Urothelium cell line (cell line): ENCODE data around the gene ZBTB24.
"Not testable (repeated sequence)": the region's sequence is repeated elsewhere in the genome, so short reads cannot be mapped to it uniquely, and the experiment has no call there.

Experiments
- DNase-seq: peaks from one replicate; pipeline ENCODE4 v3.0.0; 2011; ENCODE audit warnings: low spot score, mixed read lengths
- FAIRE-seq: peaks from 2 replicates; lab custom pipeline; 2011; peaks lifted over from hg19 to GRCh38; lab: Jason Lieb, UNC

Gene ZBTB24

DNA sequence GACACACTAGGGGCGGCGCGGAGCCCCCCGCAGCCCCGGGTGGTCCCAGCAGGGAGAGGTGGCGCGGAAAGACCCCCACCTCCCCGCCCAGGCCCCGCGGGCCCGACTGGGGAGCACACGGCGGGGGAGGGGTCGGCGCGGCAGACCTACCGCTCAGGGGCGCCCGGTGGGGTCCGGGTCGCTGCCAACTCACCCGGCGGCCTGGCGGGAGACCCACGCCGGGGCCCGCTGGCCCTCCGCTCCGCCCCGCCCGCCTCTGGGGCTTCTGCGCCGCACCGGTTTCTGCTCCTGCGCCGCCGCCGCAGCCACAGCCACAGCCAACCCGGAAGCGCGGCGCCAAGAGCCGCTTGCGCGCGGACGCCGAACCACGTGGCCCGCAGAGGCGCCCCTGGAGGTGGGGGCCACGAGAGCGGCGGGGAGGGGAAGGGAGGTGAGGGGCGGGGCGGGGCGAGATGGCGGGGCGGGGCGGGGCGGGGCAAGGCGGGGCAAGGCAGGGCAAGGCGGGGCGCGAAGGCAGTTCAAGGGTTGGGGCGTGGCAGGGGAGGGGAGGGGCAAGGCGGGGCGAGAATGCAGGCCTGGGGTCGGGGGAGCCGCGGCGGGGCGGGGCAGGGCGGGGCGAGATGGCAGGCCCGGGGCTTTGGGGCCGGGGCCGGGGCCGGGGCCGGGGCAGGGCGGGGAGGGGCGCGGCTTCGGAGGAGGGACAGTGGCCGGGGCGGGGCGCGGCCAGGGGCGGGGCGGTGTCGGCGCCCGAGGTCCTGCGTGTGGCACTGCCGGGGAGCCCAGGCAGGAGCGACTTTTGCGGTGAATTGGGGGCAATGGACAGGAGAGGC is at the start of gene ZBTB24:
ZBTB24 (minus strand) TSS at position 315 of the 830 bp plus-strand sequence. CDS start 1,193 bp downstream, outside the sequence.
- DNase-seq (peak; percentile 93), FAIRE-seq (no peak)

DNA sequence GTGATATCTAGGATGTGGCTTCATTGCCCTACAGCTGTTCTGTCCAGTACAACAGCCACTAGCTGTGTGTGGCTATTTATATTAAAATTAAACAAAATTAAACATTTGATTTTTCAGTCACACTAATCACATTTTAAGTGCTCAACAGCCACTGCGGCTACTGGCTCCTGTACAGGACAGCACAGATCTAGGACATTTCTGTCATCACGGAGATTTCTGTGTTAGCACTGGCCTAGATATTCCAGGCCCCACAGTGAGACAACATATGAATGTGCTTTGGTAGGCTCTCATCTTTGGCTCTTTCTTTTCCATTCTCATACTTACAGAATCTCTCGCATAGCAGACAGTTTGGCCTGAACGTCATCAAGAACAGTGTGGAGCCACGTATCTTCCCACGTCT is 48.4 kb upstream of the ZBTB24 start:
- no peak for DNase-seq

DNA sequence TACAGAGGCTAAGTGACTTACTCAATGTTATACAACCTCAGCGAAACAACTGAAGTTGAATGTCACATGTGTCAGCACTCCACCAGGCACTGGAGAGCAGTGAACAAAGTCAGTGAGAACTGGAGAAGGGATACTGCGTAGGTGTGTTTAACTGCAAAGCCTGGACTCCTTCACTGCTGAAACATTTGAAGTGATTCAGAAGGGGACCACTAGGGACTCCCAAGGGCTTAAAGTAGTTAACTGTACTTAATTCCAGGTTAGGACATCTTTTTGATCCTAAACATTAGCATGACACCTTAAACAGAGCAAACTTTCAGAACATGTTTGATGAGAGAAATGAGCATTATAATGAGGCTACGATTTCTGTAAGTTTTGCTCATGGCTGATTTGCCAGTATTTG is 45.0 kb upstream of the ZBTB24 start:
- FAIRE-seq (no peak), DNase-seq (peak; percentile 33)

More for the DNA sequence above, 48.4 kb upstream of the ZBTB24 start:
- FAIRE-seq, result no peak

GRCh38 chr6:109526905-109527628 is 44.0 kb upstream of the ZBTB24 start:
- FAIRE-seq (no peak), DNase-seq (peak; percentile 47)

GRCh38 chr6:109524129-109524528 is 41.1 kb upstream of the ZBTB24 start:
- FAIRE-seq, result no peak

DNA sequence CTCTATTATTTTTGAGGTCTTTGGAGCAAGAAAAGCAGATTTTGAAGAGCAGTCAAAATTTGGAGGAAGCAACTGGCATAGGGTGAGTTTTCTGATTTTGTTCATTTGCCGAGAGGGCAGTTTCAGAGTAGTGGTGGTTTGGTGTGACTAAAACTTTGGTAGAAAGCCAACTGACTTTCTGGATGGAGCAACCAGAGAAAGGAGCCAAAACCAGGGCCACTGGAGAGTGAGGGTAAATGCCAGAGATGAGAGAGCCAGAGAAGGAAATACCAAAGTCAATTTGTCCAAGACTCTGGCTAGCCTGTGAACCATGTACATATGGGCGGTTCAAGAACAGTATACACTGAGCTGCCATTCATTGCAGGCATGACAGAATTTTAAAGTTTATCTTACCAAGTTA is 40.5 kb upstream of the ZBTB24 start:
- FAIRE-seq (no peak), DNase-seq (no peak)

More at GRCh38 chr6:109524129-109524528, 41.1 kb upstream of the ZBTB24 start:
- DNase-seq, result no peak

DNA sequence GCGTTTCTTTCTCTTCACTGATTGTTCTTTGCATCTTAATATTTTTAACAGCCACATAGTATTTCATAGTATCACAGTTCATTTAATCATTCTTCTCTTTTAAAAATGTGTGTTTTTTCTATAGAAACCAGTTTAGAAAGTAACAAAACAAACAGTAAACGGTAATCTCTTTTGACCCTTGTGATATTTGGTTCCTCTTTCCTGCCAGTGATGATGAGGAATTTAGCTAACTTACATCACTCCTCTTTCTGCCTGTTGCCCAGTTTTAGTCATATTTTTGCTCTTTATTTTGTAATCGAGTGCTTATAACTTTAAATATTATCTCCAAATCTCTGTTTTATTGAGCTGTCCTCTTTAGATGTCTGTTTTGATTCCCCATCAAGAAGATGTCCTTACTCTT is 38.1 kb upstream of the ZBTB24 start:
- no peak for DNase-seq
- no peak for FAIRE-seq

DNA sequence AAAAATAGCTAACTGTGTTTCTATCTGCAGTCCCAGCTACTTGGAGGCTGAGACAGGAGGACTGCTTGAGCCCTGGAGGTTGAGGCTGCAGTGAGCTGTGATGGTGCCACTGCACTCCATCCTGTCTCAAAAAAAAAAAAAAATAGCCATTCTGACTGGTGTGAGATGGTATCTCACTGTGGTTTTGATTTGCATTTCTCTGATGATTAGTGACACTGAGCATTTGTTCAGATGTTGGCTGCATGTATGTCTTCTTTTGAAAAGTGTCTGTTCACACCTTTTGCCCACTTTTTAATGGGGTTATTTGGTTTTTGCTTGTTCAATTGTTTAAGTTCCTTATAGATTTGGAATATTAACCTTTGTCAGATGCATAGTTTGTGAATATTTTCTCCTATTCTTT is 36.6 kb upstream of the ZBTB24 start:
- FAIRE-seq, DNase-seq: not testable (repeated sequence)

- FAIRE-seq (no peak), DNase-seq (no peak)
Measured at GRCh38 chr6:109516929-109517328, 33.9 kb upstream of the ZBTB24 start.

- FAIRE-seq, result no peak
- no peak for DNase-seq
Measured at GRCh38 chr6:109515781-109516409, 32.9 kb upstream of the ZBTB24 start.

DNA sequence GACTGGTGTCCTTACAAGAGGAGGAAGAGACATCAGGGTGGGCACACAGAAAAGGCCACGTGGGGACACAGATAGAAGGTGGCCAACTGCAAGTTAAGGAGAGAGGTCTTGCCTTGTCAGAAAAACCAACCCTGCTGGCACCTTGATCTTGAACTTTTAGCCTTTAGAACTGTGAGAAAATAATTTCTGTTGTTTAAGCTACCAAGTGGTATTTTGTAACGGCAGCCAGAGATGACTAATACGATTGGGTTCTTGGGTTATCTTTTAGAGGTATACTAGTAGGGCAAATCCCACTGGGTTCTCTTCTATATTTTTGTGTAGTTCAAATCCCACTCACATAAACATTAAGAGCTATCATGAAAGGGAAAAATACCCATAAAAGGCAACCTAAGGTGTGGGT is 31.9 kb upstream of the ZBTB24 start:
- FAIRE-seq, result no peak
- no peak for DNase-seq

DNA sequence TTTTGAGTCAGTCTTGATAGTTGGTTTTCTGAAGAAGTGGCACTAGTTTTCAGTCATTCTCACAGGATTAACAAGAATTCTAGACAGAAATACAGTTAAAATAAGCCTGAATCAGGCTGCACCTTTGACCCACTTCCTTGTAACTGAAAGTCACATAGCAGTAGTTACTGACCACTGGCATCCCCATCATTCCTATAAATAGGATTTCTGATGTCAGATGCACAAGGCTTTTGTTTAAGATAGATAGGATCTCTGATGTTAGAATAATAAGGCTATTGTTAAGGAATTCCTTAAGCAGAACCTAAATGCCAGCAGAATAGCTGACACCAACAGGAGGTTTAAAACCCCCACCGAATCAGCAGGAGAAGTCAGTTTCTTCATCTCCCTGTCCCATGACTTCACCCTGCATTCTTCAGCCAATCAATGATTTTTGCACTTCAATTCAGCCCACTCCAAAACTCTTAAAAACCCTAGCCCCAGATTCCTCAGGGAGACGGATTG is 30.6 kb upstream of the ZBTB24 start:
- no peak for FAIRE-seq
- DNase-seq, result peak; percentile 35

DNA sequence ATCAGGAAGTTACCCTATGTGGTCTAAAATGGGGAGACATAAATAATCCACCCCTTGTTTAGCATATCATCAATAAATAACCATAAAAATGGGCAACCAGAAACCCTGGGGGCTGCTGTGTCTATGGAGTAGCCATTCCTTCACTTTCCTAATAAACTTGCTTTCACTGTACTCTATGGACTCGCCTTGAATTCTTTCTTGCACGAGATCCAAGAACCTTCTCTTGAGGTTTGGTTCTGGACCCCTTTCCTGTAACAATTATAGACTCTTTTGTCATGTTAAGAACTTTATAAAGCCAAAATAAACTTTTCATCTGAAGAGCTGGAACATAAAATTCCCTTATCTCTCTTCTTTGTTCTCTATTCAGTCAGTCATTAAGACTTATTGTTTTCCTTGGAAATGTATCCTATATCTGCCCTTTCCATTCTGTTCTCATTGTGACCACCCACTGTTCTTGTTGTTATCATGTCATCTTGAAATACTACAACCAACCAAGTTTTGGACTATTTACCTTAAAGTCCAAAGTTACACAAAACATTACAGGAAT is 29.3 kb upstream of the ZBTB24 start:
- FAIRE-seq (no peak), DNase-seq (no peak)

GRCh38 chr6:109511832-109512231 is 28.8 kb upstream of the ZBTB24 start:
- no peak for FAIRE-seq
- no peak for DNase-seq

- DNase-seq, result no peak
- no peak for FAIRE-seq
Measured at GRCh38 chr6:109510358-109510757, 27.3 kb upstream of the ZBTB24 start.

DNA sequence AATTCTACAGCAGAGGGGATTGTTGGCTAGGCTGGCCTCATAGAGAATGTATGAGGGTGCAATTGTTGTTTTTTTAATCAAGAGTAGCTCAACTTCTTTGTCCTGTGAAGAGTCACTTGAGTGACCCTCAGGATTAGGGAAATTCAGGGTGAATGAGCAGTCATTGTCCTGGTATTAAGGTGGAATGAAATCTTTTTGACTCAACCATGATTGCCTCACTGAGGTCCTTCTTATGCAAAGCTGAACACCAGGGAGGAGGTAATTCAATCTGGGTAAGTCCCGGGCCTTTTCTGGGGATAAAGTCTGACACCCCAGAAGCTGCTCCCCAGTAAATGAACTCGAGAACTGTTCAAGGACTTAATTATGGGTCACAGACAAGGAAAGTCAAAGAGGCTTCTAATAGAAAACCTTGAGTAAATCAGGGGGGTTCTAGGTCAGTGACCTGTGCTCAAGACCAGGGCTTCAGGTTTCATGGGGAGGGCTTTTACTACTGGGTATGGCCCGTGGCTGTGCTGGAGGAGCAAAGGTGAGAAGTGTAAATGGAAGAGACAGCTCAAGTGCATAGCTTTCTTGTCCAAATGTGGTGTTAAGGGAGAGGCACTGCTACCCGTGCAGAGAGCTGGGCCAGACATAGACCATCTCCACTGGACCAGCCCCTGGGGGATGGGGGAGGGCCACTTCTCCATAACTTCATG is 25.3 kb upstream of the ZBTB24 start:
- FAIRE-seq, result no peak
- DNase-seq, result no peak

- FAIRE-seq (no peak), DNase-seq (no peak)
Measured at GRCh38 chr6:109507490-109508072, 24.6 kb upstream of the ZBTB24 start.

DNA sequence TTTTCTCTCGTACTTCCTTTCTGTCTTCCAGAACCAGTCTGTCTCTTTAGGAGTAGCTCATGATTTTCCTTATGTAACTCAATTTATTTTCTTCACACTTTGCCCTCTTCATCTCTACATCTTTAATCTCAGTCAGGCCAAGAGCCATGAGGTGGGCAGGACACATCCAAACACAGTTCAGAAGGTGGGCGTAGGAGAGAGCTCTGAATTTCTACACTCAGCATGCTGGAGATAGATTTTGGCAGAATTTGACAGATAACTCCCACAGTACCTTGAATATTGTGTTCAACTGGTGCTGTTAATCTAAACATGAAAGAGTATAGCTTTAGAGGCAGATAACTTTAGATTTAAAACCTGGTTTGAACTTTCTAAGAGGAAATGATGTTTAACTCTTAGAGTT is 23.8 kb upstream of the ZBTB24 start:
- DNase-seq (no peak), FAIRE-seq (no peak)

- DNase-seq, result no peak
- no peak for FAIRE-seq
Measured at GRCh38 chr6:109506314-109506713, 23.3 kb upstream of the ZBTB24 start.
